Measurements from ENCODE around the gene HMGXB3.
"Not testable (repeated sequence)": the region's sequence is repeated elsewhere in the genome, so short reads cannot be mapped to it uniquely, and the experiment has no call there.

HMGXB3 gene

GRCh38 chr5:150045549-150045948, 45.0 kb downstream of the HMGXB3 start:
- H3K9me3 ChIP-seq (ENCODE audit: control insufficient read depth, insufficient read depth, low read length) = no peaks in the 10 kb centered on the region
- H3K4me1 ChIP-seq (ENCODE audit: insufficient read depth, low read length) = 0 out of 2 replicates have a peak, but pooled peaks cover 5% of the 10 kb centered on the region
- peaks cover 39% of the 10 kb centered on the region for H3K36me3 ChIP-seq (ENCODE audit: insufficient read depth, low read length)
- H3K9ac ChIP-seq (ENCODE audit: low read depth, low read length) = no peak overlapping the region

- Histone ChIP-seq H3K9ac (ENCODE audit: low read depth, low read length) (no peak overlapping the region), H3K9me3 (ENCODE audit: control insufficient read depth, insufficient read depth, low read length) (no peaks in the 10 kb centered on the region), H3K4me1 (ENCODE audit: insufficient read depth, low read length) (0 out of 2 replicates have a peak, but pooled peaks cover 5% of the 10 kb centered on the region), H3K36me3 (ENCODE audit: insufficient read depth, low read length) (peaks cover 40% of the 10 kb centered on the region)
Measured at GRCh38 chr5:150046031-150046430, 45.5 kb downstream of the HMGXB3 start.

- H3K9me3 ChIP-seq (ENCODE audit: control insufficient read depth, insufficient read depth, low read length) = not testable (repeated sequence)
Measured at GRCh38 chr5:150050172-150050811, 49.8 kb downstream of the HMGXB3 start.

GRCh38 chr5:150051657-150052195, 51.2 kb downstream of the HMGXB3 start:
- H3K4me1 ChIP-seq (ENCODE audit: insufficient read depth, low read length) = no peaks in the 10 kb centered on the region; the same call in 1 of the 2 replicates
- H3K36me3 ChIP-seq (ENCODE audit: insufficient read depth, low read length) = peaks cover 20% of the 10 kb centered on the region
- no peak overlapping the region for H3K9ac ChIP-seq (ENCODE audit: low read depth, low read length)
- no peaks in the 10 kb centered on the region for H3K9me3 ChIP-seq (ENCODE audit: control insufficient read depth, insufficient read depth, low read length)

More at GRCh38 chr5:150050172-150050811, 49.8 kb downstream of the HMGXB3 start:
- H3K4me1 ChIP-seq (ENCODE audit: insufficient read depth, low read length); H3K9ac ChIP-seq (ENCODE audit: low read depth, low read length): not testable (repeated sequence)
- H3K36me3 ChIP-seq (ENCODE audit: insufficient read depth, low read length) = peaks cover 26% of the 10 kb centered on the region

- peaks cover 20% of the 10 kb centered on the region for H3K36me3 ChIP-seq (ENCODE audit: insufficient read depth, low read length)
Measured at GRCh38 chr5:150052226-150052955, 51.9 kb downstream of the HMGXB3 start.

GRCh38 chr5:150052956-150053712, 52.6 kb downstream of the HMGXB3 start:
- H3K9me3 ChIP-seq (ENCODE audit: control insufficient read depth, insufficient read depth, low read length) = no peaks in the 10 kb centered on the region
- H3K36me3 ChIP-seq (ENCODE audit: insufficient read depth, low read length) = peaks cover 16% of the 10 kb centered on the region
- H3K4me1 ChIP-seq (ENCODE audit: insufficient read depth, low read length) = peaks cover 7% of the 10 kb centered on the region
- no peak overlapping the region for H3K9ac ChIP-seq (ENCODE audit: low read depth, low read length)

More at GRCh38 chr5:150052226-150052955, 51.9 kb downstream of the HMGXB3 start:
- no peaks in the 10 kb centered on the region; the same call in 1 of the 2 replicates for H3K4me1 ChIP-seq (ENCODE audit: insufficient read depth, low read length)
- no peak overlapping the region for H3K9ac ChIP-seq (ENCODE audit: low read depth, low read length)
- no peaks in the 10 kb centered on the region for H3K9me3 ChIP-seq (ENCODE audit: control insufficient read depth, insufficient read depth, low read length)

- peaks cover 16% of the 10 kb centered on the region for H3K36me3 ChIP-seq (ENCODE audit: insufficient read depth, low read length)
- H3K9me3 ChIP-seq (ENCODE audit: control insufficient read depth, insufficient read depth, low read length) = no peaks in the 10 kb centered on the region
- peaks cover 11% of the 10 kb centered on the region for H3K4me1 ChIP-seq (ENCODE audit: insufficient read depth, low read length)
- H3K9ac ChIP-seq (ENCODE audit: low read depth, low read length) = no peak overlapping the region
Measured at GRCh38 chr5:150053713-150054392, 53.3 kb downstream of the HMGXB3 start.

- Histone ChIP-seq H3K36me3 (ENCODE audit: insufficient read depth, low read length) (peaks cover 16% of the 10 kb centered on the region), H3K9me3 (ENCODE audit: control insufficient read depth, insufficient read depth, low read length) (no peaks in the 10 kb centered on the region), H3K4me1 (ENCODE audit: insufficient read depth, low read length) (peaks cover 11% of the 10 kb centered on the region), H3K9ac (ENCODE audit: low read depth, low read length) (no peak overlapping the region)
Measured at GRCh38 chr5:150054569-150054968, 54.0 kb downstream of the HMGXB3 start.

GRCh38 chr5:150055326-150056074, 55.0 kb downstream of the HMGXB3 start:
- Histone ChIP-seq H3K4me1 (ENCODE audit: insufficient read depth, low read length) (peaks cover 11% of the 10 kb centered on the region), H3K36me3 (ENCODE audit: insufficient read depth, low read length) (peaks cover 10% of the 10 kb centered on the region), H3K9me3 (ENCODE audit: control insufficient read depth, insufficient read depth, low read length) (no peaks in the 10 kb centered on the region), H3K9ac (ENCODE audit: low read depth, low read length) (no peak overlapping the region)

- Histone ChIP-seq H3K9ac (ENCODE audit: low read depth, low read length) (no peak overlapping the region), H3K36me3 (ENCODE audit: insufficient read depth, low read length) (peaks cover 5% of the 10 kb centered on the region), H3K4me1 (ENCODE audit: insufficient read depth, low read length) (peaks cover 11% of the 10 kb centered on the region), H3K9me3 (ENCODE audit: control insufficient read depth, insufficient read depth, low read length) (no peaks in the 10 kb centered on the region)
Measured at GRCh38 chr5:150056075-150056443, 55.5 kb downstream of the HMGXB3 start.

- no peak overlapping the region for H3K9ac ChIP-seq (ENCODE audit: low read depth, low read length)
- peaks cover 11% of the 10 kb centered on the region for H3K4me1 ChIP-seq (ENCODE audit: insufficient read depth, low read length)
- H3K9me3 ChIP-seq (ENCODE audit: control insufficient read depth, insufficient read depth, low read length) = no peaks in the 10 kb centered on the region
- H3K36me3 ChIP-seq (ENCODE audit: insufficient read depth, low read length) = peaks cover 5% of the 10 kb centered on the region; the same call in 1 of the 2 replicates
Measured at GRCh38 chr5:150057052-150057451, 56.5 kb downstream of the HMGXB3 start.

- Histone ChIP-seq H3K36me3 (ENCODE audit: insufficient read depth, low read length) (peaks cover 3% of the 10 kb centered on the region; the same call in 1 of the 2 replicates), H3K4me1 (ENCODE audit: insufficient read depth, low read length) (peaks cover 11% of the 10 kb centered on the region), H3K9me3 (ENCODE audit: control insufficient read depth, insufficient read depth, low read length) (no peaks in the 10 kb centered on the region), H3K9ac (ENCODE audit: low read depth, low read length) (no peak overlapping the region)
Measured at GRCh38 chr5:150057511-150057910, 57.0 kb downstream of the HMGXB3 start.

- Histone ChIP-seq H3K4me1 (ENCODE audit: insufficient read depth, low read length) (peaks cover 11% of the 10 kb centered on the region), H3K9ac (ENCODE audit: low read depth, low read length) (no peak overlapping the region), H3K36me3 (ENCODE audit: insufficient read depth, low read length) (no peaks in the 10 kb centered on the region; the same call in 1 of the 2 replicates), H3K9me3 (ENCODE audit: control insufficient read depth, insufficient read depth, low read length) (no peaks in the 10 kb centered on the region)
Measured at GRCh38 chr5:150057996-150058395, 57.5 kb downstream of the HMGXB3 start.

All from ES-I3 (cell line).